ENCODE measurements around the gene ACP5. TPM values are rescaled to one million over a fixed set of nuclear protein-coding genes. Genes with fewer than 3 reads are reported as not detected.
A peak's percentile ranks its signal among the peaks of the same experiment; 100 is the strongest.
"Not testable (repeated sequence)": the region's sequence is repeated elsewhere in the genome, so short reads cannot be mapped to it uniquely, and the experiment has no call there.

ACP5 gene
- 10 to 100 TPM in 5 of 9 donors, 1 to 10 TPM in 4; 1.4 to 28.8 (median 10.9) TPM for total RNA-seq
- 100 to 1,000 TPM in 1 of 3 donors, 1 to 10 TPM in 2; 6.5 to 152 (median 9.0) TPM for polyA plus RNA-seq
- long read RNA-seq, donor 1: 0 reads
- long read RNA-seq, donor 2: 0 reads
- long read RNA-seq, donor 3: 0 reads
- long read RNA-seq, donor 4, partial matches to known transcripts: 2 of 5 reads
- long read RNA-seq, donor 4, other reads (novel, unspliced or antisense): 0 of 5 reads
- long read RNA-seq, donor 5, partial matches to known transcripts: 0 of 10 reads
- long read RNA-seq, donor 5, other reads (novel, unspliced or antisense): 1 of 10 reads
- long read RNA-seq, donor 6, partial matches to known transcripts: 0 of 4 reads
- long read RNA-seq, donor 6, other reads (novel, unspliced or antisense): 0 of 4 reads
- long read RNA-seq, donor 7: 0 reads
- long read RNA-seq, donor 8, partial matches to known transcripts: 0 of 2 reads
- long read RNA-seq, donor 8, other reads (novel, unspliced or antisense): 0 of 2 reads
- long read RNA-seq, donor 9: 0 reads
- long read RNA-seq, donor 10: 0 reads

- Histone ChIP-seq H3K27me3 (peaks cover 7% of the 10 kb centered on the region), H3K27ac (no peak within 1 kb of the TSS), H3K4me1 (replicated peaks in 1 of 2) (peaks cover 0 to 5% of the 10 kb centered on the region in 2 donors), H3K36me3 (replicated peaks in 1 of 2) (no peaks in the 10 kb centered on the region), H3K4me3 (peak within 1 kb of the TSS in 1 of 4 donors; percentile 39), H3K9me3 (replicated peaks in 1 of 3) (no peaks in the 10 kb centered on the region)
- no peak for DNase-seq
- intact Hi-C loops (cut with DNase I): no loop called here
- no peak for TF ChIP-seq POLR2A (IDR thresholded peaks at IDR 0.05)
- TF ChIP-seq, protein P1, sequence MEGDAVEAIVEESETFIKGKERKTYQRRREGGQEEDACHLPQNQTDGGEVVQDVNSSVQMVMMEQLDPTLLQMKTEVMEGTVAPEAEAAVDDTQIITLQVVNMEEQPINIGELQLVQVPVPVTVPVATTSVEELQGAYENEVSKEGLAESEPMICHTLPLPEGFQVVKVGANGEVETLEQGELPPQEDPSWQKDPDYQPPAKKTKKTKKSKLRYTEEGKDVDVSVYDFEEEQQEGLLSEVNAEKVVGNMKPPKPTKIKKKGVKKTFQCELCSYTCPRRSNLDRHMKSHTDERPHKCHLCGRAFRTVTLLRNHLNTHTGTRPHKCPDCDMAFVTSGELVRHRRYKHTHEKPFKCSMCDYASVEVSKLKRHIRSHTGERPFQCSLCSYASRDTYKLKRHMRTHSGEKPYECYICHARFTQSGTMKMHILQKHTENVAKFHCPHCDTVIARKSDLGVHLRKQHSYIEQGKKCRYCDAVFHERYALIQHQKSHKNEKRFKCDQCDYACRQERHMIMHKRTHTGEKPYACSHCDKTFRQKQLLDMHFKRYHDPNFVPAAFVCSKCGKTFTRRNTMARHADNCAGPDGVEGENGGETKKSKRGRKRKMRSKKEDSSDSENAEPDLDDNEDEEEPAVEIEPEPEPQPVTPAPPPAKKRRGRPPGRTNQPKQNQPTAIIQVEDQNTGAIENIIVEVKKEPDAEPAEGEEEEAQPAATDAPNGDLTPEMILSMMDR (IDR thresholded peaks at IDR 0.05): no peak
- WGBS, 4 donors: 48 to 74% (median 67%) methylated on average over 10 to 18 of the region's 18 CpGs
Observed at GRCh38 chr19:11577451-11578257, at the start of gene ACP5. Gene ACP5 (minus strand): TSS chr19:11577645. CDS start chr19:11577317, 328 bp downstream.

DNA sequence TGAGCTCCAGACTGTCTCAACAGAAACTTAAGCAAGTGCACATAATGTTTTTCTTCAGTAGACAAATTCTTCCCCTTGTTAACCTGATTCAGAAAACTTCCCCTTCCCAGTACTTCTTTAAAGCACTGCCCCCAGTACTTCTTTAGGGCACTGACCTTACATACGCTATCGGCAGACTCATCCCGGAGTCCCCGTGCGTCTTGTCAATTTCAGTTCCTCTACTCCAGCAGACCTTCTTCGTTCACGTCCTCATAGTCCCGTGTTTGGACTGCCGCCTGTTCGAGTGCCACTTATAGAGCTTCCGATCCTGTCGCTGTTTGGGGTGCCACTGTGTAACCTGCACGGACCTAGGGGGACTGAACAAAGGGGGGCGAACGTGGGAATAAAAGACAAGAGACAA is 48.8 kb upstream of the ACP5 start:
- Histone ChIP-seq H3K36me3 (replicated peaks in 1 of 2) (no peaks in the 10 kb centered on the region), H3K9me3 (replicated peaks in 1 of 3) (no peaks in the 10 kb centered on the region), H3K27ac (no peak overlapping the region), H3K4me1 (replicated peaks in 1 of 2) (peaks cover 10 to 15% of the 10 kb centered on the region in 2 donors), H3K4me3 (no peak overlapping the region), H3K27me3 (no peaks in the 10 kb centered on the region)
- peak in 3 of 7 donors; percentile 24 to 30 (median 28) for DNase-seq
- WGBS, 4 donors: 65 to 78% (median 76%) methylated on average over 15 of the region's 15 CpGs
- TF ChIP-seq, protein P1 (IDR thresholded peaks at IDR 0.05): no peak
- no peak for TF ChIP-seq POLR2A (IDR thresholded peaks at IDR 0.05)
- intact Hi-C loops (cut with DNase I): no loop called here

DNA sequence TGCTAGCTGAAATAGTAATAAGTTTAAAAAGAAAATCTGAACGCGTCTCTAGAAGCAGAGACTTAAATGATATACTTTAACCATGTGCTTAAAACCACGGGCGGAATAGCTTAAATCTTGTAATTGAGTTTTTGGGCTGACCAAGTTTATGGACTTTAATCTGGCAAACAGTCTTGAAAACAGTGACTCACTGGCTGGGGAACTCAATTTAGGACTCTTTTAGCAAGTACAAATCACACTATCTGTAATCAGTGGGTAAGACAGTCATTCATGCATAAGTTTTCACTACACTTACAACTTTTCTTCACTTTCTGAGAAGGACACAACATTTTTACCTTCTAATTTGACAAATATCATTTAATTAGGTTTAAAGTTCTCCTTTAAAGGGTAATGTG is 46.6 kb upstream of the ACP5 start:
- intact Hi-C loops (cut with DNase I): no loop called here
- Histone ChIP-seq H3K27me3 (no peaks in the 10 kb centered on the region), H3K4me1 (replicated peaks in 1 of 2) (peaks cover 10 to 15% of the 10 kb centered on the region in 2 donors), H3K9me3 (replicated peaks in 1 of 3) (no peaks in the 10 kb centered on the region), H3K4me3 (peak overlapping the region in 1 of 4 donors; percentile 47), H3K36me3 (replicated peaks in 1 of 2) (peaks cover 0 to 10% of the 10 kb centered on the region in 2 donors), H3K27ac (peak overlapping the region in 3 of 5 donors; percentile 1 to 54 (median 46))
- no peak for DNase-seq
- TF ChIP-seq, protein P1 (IDR thresholded peaks at IDR 0.05): no peak
- no peak for TF ChIP-seq POLR2A (IDR thresholded peaks at IDR 0.05)
- 41 to 54% (median 50%) methylated on average over 4 of the region's 4 CpGs for WGBS, 4 donors

DNA sequence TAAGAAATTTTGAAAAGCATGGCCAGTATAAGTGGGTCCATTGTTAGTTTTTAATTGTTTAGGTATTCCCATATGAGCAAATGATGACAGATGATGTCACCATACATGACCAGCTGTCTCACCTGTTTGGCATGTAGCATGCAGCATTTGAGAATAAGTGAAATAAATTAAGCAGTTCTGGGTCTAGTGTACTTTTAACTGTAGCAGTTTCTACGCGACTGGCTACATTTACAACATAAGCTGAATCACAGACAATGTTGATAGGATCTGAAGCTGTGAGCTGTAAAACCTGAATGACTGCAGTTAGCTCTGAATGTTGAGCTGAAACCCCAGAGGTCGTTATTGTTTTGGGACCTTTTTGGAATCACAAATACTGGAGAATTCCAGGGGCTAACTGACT is 45.0 kb upstream of the ACP5 start:
- peaks cover 0 to 16% of the 10 kb centered on the region in 2 donors for H3K36me3 ChIP-seq (replicated peaks in 1 of 2)
- peaks cover 10 to 15% of the 10 kb centered on the region in 2 donors for H3K4me1 ChIP-seq (replicated peaks in 1 of 2)
- intact Hi-C loops (cut with DNase I); H3K27me3 ChIP-seq; H3K4me3 ChIP-seq; H3K27ac ChIP-seq; DNase-seq: not testable (repeated sequence)
- H3K9me3 ChIP-seq (replicated peaks in 1 of 3): peaks cover 0 to 11% (median 0%) of the 10 kb centered on the region in 3 donors
- 55 to 89% (median 68%) methylated on average over 3 of the region's 3 CpGs for WGBS, 4 donors

Data from adrenal gland (tissue), 19 donors.